NCI-H345 (cell line): Measurements from ENCODE around the gene USP17L17.
"Not testable (repeated sequence)": the region's sequence is repeated elsewhere in the genome, so short reads cannot be mapped to it uniquely, and the experiment has no call there.

Experiments
- DNase-seq: peaks from one replicate; lab custom pipeline; 2025; lab: John Stamatoyannopoulos, UW

Gene USP17L17, protein sequence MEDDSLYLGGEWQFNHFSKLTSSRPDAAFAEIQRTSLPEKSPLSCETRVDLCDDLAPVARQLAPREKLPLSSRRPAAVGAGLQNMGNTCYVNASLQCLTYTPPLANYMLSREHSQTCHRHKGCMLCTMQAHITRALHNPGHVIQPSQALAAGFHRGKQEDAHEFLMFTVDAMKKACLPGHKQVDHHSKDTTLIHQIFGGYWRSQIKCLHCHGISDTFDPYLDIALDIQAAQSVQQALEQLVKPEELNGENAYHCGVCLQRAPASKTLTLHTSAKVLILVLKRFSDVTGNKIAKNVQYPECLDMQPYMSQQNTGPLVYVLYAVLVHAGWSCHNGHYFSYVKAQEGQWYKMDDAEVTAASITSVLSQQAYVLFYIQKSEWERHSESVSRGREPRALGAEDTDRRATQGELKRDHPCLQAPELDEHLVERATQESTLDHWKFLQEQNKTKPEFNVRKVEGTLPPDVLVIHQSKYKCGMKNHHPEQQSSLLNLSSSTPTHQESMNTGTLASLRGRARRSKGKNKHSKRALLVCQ

DNA sequence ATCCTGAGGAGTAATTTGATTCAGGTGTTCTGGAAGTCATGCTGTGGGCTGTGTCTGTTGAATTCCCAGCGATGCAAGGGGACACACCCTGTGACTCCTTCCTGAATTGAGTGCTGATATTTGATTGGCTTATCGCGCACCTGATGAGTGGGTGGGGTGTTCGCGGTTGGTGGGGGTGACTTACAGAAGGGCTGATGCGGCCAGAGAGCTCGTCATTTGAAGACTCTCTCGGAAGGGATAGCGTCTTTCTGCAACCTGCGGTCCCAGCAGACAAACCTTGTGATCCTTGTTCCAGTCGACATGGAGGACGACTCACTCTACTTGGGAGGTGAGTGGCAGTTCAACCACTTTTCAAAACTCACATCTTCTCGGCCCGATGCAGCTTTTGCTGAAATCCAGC lies at the start of gene USP17L17:
USP17L17 (plus strand) TSS at position 301 of the 400 bp plus-strand sequence; CDS start at position 301, 0 bp downstream.
- DNase-seq = not testable (repeated sequence)

DNA sequence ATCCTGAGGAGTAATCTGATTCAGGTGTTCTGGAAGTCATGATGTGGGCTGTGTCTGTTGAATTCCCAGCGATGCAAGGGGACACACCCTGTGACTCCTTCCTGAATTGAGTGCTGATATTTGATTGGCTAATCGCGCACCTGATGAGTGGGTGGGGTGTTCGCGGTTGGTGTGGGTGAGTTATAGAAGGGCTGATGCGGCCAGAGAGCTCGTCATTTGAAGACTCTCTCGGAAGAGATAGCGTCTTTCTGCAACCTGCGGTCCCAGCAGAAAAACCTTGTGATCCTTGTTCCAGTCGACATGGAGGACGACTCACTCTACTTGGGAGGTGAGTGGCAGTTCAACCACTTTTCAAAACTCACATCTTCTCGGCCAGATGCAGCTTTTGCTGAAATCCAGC lies 33.3 kb upstream of the USP17L17 start, which contains the start of gene USP17L10:
USP17L10 (plus strand) TSS at position 301 of the 400 bp plus-strand sequence; CDS start at position 301, 0 bp downstream.
- DNase-seq = not testable (repeated sequence)

DNA sequence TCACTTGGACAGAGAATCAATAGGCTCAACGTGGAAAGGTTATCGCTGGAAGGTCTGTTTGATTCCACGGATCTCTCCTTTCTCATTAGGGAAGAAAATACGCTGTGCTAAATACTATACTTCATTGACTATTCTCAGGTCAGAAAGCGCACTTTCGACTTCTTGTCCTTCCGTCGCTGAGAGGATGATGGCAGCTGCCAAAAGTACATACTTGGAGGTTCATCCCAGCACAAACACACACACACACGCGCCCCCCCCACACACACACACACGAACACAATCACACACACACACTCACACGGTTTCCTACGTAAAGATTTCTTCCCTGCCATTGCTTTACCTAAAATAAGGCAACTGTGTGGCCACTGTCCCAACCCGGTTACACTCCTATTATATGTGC lies 29.0 kb upstream of the USP17L17 start:
- DNase-seq = not testable (repeated sequence)

DNA sequence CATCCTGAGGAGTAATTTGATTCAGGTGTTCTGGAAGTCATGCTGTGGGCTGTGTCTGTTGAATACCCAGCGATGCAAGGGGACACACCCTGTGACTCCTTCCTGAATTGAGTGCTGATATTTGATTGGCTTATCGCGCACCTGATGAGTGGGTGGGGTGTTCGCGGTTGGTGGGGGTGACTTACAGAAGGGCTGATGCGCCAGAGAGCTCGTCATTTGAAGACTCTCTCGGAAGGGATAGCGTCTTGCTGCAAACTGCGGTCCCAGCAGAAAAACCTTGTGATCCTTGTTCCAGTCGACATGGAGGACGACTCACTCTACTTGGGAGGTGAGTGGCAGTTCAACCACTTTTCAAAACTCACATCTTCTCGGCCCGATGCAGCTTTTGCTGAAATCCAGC lies 28.6 kb upstream of the USP17L17 start, which contains the start of gene USP17L11:
USP17L11 (plus strand) TSS at position 301 of the 400 bp plus-strand sequence; CDS start at position 301, 0 bp downstream.
- DNase-seq = not testable (repeated sequence)

DNA sequence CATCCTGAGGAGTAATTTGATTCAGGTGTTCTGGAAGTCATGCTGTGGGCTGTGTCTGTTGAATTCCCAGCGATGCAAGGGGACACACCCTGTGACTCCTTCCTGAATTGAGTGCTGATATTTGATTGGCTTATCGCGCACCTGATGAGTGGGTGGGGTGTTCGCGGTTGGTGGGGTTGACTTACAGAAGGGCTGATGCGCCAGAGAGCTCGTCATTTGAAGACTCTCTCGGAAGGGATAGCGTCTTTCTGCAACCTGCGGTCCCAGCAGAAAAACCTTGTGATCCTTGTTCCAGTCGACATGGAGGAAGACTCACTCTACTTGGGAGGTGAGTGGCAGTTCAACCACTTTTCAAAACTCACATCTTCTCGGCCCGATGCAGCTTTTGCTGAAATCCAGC lies 23.8 kb upstream of the USP17L17 start, which contains the start of gene USP17L12:
USP17L12 (plus strand) TSS at position 301 of the 400 bp plus-strand sequence; CDS start at position 301, 0 bp downstream.
- DNase-seq = not testable (repeated sequence)

DNA sequence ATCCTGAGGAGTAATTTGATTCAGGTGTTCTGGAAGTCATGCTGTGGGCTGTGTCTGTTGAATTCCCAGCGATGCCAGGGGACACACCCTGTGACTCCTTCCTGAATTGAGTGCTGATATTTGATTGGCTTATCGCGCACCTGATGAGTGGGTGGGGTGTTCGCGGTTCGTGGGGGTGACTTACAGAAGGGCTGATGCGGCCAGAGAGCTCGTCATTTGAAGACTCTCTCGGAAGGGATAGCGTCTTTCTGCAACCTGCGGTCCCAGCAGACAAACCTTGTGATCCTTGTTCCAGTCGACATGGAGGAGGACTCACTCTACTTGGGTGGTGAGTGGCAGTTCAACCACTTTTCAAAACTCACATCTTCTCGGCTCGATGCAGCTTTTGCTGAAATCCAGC lies 19.1 kb upstream of the USP17L17 start, which contains the start of gene USP17L13:
USP17L13 (plus strand) TSS at position 301 of the 400 bp plus-strand sequence; CDS start at position 301, 0 bp downstream.
- DNase-seq = not testable (repeated sequence)

DNA sequence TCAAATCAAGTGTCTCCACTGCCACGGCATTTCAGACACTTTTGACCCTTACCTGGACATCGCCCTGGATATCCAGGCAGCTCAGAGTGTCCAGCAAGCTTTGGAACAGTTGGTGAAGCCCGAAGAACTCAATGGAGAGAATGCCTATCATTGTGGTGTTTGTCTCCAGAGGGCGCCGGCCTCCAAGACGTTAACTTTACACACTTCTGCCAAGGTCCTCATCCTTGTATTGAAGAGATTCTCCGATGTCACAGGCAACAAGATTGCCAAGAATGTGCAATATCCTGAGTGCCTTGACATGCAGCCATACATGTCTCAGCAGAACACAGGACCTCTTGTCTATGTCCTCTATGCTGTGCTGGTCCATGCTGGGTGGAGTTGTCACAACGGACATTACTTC lies 13.4 kb upstream of the USP17L17 start:
- DNase-seq = not testable (repeated sequence)

DNA sequence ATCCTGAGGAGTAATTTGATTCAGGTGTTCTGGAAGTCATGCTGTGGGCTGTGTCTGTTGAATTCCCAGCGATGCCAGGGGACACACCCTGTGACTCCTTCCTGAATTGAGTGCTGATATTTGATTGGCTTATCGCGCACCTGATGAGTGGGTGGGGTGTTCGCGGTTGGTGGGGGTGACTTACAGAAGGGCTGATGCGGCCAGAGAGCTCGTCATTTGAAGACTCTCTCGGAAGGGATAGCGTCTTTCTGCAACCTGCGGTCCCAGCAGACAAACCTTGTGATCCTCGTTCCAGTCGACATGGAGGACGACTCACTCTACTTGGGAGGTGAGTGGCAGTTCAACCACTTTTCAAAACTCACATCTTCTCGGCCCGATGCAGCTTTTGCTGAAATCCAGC lies 9.6 kb upstream of the USP17L17 start, which contains the start of gene USP17L15:
USP17L15 (plus strand) TSS at position 301 of the 400 bp plus-strand sequence; CDS start at position 301, 0 bp downstream.
- DNase-seq = not testable (repeated sequence)

DNA sequence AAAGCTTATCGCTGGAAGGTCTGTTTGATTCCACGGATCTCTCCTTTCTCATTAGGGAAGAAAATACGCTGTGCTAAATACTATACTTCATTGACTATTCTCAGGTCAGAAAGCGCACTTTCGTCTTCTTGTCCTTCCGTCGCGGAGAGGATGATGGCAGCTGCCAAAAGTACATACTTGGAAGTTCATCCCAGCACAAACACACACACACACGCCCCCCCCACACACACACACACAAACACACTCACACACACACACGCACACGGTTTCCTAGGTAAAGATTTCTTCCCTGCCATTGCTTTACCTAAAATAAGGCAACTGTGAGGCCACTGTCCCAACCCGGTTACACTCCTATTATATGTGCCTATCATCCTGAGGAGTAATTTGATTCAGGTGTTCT lies 5.2 kb upstream of the USP17L17 start:
- not testable (repeated sequence) for DNase-seq

DNA sequence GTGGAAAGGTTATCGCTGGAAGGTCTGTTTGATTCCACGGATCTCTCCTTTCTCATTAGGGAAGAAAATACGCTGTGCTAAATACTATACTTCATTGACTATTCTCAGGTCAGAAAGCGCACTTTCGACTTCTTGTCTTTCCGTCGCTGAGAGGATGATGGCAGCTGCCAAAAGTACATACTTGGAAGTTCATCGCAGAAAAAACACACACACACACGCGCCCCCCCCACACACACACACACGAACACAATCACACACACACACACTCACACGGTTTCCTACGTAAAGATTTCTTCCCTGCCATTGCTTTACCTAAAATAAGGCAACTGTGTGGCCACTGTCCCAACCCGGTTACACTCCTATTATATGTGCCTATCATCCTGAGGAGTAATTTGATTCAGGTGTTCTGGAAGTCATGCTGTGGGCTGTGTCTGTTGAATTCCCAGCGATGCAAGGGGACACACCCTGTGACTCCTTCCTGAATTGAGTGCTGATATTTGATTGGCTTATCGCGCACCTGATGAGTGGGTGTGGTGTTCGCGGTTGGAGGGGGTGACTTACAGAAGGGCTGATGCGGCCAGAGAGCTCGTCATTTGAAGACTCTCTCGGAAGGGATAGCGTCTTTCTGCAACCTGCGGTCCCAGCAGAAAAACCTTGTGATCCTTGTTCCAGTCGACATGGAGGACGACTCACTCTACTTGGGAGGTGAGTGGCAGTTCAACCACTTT lies 4.4 kb downstream of the USP17L17 start, which contains the start of gene USP17L18:
USP17L18 (plus strand) TSS at position 678 of the 728 bp plus-strand sequence; CDS start at position 678, 0 bp downstream.
- not testable (repeated sequence) for DNase-seq

DNA sequence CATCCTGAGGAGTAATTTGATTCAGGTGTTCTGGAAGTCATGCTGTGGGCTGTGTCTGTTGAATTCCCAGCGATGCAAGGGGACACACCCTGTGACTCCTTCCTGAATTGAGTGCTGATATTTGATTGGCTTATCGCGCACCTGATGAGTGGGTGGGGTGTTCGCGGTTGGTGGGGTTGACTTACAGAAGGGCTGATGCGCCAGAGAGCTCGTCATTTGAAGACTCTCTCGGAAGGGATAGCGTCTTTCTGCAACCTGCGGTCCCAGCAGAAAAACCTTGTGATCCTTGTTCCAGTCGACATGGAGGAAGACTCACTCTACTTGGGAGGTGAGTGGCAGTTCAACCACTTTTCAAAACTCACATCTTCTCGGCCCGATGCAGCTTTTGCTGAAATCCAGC lies 9.4 kb downstream of the USP17L17 start, which contains the start of gene USP17L19:
USP17L19 (plus strand) TSS at position 301 of the 400 bp plus-strand sequence; CDS start at position 301, 0 bp downstream.
- not testable (repeated sequence) for DNase-seq

DNA sequence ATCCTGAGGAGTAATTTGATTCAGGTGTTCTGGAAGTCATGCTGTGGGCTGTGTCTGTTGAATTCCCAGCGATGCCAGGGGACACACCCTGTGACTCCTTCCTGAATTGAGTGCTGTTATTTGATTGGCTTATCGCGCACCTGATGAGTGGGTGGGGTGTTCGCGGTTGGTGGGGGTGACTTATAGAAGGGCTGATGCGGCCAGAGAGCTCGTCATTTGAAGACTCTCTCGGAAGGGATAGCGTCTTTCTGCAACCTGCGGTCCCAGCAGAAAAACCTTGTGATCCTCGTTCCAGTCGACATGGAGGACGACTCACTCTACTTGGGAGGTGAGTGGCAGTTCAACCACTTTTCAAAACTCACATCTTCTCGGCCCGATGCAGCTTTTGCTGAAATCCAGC lies 14.1 kb downstream of the USP17L17 start, which contains the start of gene USP17L20:
USP17L20 (plus strand) TSS at position 301 of the 400 bp plus-strand sequence; CDS start at position 301, 0 bp downstream.
- DNase-seq = not testable (repeated sequence)

DNA sequence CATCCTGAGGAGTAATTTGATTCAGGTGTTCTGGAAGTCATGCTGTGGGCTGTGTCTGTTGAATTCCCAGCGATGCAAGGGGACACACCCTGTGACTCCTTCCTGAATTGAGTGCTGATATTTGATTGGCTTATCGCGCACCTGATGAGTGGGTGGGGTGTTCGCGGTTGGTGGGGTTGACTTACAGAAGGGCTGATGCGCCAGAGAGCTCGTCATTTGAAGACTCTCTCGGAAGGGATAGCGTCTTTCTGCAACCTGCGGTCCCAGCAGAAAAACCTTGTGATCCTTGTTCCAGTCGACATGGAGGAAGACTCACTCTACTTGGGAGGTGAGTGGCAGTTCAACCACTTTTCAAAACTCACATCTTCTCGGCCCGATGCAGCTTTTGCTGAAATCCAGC lies 18.9 kb downstream of the USP17L17 start, which contains the start of gene USP17L21:
USP17L21 (plus strand) TSS at position 301 of the 400 bp plus-strand sequence; CDS start at position 301, 0 bp downstream.
- not testable (repeated sequence) for DNase-seq

DNA sequence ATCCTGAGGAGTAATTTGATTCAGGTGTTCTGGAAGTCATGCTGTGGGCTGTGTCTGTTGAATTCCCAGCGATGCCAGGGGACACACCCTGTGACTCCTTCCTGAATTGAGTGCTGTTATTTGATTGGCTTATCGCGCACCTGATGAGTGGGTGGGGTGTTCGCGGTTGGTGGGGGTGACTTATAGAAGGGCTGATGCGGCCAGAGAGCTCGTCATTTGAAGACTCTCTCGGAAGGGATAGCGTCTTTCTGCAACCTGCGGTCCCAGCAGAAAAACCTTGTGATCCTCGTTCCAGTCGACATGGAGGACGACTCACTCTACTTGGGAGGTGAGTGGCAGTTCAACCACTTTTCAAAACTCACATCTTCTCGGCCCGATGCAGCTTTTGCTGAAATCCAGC lies 23.6 kb downstream of the USP17L17 start, which contains the start of gene USP17L22:
USP17L22 (plus strand) TSS at position 301 of the 400 bp plus-strand sequence; CDS start at position 301, 0 bp downstream.
- not testable (repeated sequence) for DNase-seq

DNA sequence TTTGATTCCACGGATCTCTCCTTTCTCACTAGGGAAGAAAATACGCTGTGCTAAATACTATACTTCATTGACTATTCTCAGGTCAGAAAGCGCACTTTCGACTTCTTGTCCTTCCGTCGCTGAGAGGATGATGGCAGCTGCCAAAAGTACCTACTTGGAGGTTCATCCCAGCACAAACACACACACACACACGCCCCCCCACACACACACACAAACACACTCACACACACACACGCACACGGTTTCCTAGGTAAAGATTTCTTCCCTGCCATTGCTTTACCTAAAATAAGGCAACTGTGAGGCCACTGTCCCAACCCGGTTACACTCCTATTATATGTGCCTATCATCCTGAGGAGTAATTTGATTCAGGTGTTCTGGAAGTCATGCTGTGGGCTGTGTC lies 28.0 kb downstream of the USP17L17 start:
- DNase-seq = not testable (repeated sequence)
